Activated CD4-positive, CD25-positive, alpha-beta regulatory T cell (primary cell): ENCODE measurements around the gene SLC16A3.

Experiments
- DNase-seq, 4 experiments: peaks; one replicate each; lab custom pipeline; 2025; lab: John Stamatoyannopoulos, UW

SLC16A3 gene

DNA sequence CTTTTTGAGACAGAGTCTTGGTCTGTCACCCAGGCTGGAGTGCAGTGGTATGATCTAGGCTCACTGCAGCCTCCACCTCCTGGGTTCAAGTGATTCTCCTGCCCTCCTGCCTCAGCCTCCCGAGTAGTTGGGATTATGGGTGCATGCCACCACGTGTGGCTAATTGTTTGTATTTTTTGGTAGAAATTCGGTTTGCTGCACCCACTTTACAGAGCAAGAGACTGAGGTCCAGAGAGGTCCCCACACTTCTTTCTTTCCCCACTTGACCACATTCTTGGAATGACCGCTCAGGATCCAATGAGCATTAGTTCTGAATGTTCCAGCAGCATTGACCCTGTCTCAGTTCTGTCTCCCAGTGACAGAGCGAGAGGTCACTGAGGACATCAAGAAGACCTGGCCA, 5.3 kb upstream of the SLC16A3 start:
- DNase-seq: no peak

DNA sequence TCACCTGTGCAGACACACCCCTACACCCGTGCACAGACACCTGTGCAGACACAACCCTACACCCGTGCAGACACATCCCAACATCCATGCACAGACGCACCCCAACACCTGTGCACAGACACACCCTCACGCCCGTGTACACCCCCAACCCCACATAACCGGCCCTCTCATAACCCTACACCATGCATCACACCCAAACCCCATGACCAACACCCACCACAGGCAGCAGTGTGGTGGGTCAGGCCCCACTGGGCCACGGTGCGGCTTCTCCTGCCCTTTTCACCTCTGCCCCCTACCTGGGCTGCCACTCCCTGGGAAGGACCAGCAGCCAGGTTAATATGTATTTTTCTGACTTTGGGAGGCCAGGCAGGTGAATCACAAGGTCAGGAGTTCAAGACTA, 4.2 kb upstream of the SLC16A3 start:
- DNase-seq: no peak

DNA sequence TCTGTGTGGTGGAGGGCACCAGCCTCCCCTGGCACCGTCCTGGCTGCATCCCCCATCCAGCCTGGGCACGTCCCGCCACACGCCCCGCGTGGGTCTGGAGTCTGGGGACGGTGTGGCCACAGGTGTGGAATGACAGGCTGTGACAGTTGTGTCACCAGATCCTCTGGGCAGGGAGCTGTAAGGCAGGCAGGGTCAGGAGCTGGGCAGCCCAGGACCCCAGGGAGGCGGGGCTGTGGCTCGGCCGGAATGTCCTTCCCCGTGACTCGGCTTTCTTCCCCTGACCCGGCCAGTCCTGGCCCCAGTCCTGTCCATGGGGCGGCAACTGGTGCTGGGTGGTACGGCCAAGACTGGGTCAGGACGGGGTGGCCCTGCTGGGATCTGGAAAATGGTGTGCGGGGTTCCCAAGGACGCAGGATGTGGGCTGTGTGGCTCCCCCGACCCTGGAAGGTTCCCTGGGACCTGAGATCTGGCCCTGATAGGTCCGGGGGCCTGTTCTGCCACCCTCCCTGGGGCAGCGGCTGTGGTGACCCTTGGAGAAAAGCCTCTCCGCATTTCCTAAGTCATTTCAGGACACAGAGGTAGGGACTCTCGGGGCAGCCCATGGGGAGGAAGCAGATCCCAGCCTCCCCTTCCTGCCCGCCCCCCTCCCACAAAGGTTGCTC, 3.3 kb upstream of the SLC16A3 start:
- no peak for DNase-seq

DNA sequence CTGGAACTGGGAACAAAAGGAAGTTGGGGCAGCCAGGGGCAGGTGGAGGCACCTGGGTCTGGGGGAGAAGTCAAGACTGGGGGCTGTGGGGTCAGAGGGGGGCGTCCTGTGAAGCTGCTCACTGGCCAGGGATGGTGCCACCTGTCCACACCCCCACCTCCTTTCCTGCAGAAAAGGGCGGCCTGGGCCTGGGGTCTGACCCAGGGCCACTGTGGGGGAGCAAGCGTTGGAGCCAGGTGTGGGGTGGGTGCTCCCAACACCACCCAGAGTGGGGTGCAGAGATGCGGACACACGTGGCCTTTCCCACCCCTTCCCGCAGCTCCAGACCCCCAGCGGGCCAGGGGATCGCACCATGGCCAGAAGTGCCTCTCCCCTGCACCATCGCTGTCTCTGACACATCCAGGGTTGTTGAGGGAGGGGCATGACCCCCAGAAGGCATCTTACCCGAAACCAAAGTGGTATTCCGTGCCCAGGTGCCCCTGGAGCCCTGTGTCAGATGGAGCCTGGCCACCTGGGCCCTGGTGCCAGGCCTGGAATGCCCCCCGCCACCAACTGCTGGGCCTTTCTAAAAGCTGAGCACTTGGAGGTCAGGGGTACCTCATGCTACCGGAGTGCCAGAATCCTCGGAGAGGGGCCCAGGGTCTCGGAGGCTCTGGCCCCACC, 2.6 kb upstream of the SLC16A3 start:
- no peak for DNase-seq

DNA sequence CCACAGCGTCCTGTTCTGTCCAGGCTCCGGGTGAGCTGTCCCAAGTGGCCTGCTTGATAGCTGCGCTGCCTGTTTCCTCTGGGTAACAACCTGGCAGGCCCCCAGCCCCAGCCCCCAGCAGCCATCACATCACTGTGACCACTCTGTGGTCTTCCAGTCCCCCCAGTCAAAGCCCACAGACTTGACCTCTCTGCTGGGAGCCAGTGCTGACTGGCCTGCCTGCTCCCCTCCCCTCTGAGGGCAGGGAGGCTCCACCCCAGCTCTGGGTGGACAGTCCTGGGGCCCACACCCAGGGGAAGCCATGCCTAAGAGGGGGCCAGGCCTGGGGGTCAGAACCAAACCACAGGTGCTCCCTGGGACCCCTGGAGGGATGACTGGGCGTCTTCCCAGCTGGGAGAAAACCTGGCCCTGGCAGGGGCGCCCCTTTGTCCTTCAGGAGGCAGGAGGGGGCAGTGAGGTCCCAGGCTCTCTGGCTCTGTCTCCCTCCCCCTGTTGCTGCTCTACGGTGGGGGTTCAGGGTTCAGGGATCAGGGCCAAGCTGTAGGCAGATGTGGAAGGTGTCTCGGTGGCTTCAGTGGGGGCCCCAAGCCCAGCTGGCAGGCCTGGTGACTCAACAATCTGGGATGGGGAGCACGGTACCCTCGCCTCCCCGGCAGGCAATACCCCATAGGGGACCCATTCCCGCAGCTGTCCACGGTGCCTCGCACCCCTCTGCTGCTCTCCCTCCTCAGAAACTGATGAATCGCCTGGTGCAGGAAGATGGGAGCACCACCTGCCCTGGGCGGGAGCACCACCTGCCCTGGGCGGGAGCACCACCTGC, 1.8 kb upstream of the SLC16A3 start:
- no peak for DNase-seq

DNA sequence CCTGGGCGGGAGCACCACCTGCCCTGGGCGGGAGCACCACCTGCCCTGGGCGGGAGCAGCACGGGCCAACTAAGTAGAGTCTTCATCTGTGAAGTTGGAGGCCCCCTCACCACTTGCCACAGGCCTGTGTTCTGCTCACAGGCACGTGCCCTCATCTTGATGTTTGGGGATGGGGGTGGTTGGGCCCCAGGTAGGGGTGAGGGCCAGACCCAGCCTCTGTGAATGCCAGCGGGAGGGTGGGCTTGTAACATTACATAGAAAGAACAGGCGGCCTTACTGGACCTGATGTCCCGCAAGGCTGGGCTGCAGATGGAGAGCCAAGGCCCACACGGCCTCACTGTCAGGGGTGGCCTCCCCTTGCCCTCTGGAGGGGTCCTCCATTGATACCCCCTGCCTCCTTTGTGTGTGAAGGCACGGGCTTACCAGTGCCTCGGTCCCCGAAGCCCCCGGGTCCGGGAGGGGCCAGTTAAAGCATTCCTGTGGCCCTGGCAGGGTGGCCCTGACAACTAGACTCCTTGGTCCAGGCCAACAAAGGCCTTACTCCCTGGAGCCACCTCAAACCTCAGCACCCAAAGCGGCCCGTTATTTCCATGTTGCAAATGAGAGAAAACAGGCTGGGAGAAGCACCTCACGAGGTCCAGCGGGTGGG, 1.1 kb upstream of the SLC16A3 start:
- DNase-seq: no peak

DNA sequence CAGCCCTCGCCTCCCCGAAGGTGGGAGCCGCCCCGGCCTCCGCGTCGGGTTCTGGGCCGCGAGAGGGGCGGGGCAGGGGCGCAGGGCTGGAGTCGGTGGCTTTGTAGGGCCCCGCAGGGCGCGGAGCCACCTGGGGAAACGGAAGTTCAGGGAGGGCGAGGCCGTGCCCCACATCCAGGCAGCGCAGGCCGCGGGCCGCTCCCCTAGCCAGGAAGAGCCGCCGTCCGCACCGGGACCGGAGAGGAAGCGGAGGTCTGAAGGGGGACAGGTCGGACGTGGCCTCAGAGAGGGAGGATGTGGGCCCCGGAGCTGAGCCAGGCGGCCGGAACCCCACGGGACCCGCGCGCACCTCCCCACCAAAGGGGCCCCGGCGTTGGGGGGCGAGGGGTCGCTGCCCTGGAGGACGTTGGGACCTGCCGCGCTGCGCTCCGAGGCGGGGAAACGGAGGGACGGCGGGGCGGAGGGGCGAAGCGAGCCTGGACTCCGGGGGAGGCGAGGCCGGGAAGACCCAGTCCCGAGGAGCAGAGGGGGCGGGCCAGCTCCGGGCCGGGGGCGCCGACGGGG, 482 bp upstream of the SLC16A3 start:
- DNase-seq: peak in 3 of 4 experiments; percentile 28 to 43 (median 34)

DNA sequence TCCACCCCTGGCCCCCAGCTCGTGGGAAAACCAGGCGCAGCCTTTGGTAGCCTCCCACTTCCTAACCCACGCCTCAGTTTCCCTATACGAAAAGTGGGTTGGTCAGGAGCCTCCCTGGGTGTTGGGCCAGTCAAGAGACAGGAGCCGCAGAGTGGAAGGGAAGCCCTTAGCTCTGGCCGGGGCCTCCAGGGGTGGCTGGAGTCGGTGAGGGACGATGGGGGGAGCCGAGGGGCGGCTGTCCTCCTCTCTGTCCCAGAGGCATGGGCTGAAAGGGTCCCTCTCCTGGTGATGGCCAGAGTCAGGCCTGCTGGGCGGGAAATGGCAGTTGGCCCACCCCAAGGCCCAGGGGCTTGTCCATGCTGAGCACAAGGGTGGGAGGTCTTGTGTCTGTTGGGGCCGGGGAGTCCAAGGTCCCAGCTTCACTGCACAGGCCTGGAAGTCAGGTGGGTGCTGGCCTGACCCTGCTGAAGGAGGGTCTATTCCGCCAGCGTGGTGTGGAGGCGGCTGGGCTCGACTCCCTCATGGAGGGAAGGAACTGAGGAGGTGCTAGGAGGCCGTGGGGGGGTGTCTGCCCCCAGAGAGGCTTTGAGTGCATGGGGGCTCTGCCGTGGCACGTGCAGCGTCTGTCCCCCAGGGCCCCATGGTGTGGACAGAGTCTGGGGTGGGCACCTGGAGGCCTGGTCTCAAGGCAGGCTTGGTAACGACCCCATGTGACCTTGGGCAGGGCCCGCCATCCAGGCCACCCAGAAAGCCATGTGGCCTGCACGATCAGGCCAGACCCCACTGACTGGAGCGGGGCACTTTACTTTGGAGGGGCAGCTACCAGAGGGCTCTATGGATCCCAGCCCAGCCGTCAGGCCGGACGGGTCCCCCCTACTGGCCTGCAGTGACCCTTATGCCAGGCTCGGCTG, 1.1 kb downstream of the SLC16A3 start:
- no peak for DNase-seq

DNA sequence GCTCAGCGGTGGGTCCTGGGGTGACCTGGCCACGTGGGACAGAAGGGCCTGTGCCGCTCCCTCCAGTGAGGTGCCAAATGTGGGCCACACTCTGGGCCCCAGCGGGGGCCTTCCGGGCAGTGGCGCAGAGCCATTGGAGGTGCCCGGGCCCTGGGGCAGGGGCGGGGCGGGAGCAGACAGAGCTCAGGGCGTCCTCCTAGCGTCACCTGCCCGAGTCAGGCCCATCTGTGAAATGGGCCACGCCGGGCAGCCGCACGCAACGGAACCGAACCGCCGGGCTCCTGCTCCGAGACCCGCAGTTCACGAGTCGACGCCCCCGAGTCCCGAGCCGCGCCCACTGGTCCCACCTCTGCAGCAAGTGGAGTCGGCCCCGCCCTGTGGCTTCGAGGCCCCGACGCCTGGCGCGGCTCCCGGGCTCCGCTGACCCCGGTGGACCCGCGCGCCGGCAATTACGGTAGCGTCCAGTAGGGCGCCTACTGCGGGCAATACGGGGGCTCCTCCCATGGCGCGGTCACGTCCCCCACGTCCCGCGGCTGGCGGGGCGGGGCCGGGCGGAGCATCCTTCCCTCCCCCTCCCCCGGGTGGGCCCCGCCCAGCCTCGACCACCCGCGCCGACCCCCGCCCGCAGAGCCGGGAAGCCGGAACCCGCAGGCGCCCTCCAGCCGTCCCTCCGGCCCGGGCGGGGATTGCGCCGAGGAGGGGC, 1.9 kb downstream of the SLC16A3 start:
- DNase-seq: peak in 1 of 4 experiments; percentile 33

DNA sequence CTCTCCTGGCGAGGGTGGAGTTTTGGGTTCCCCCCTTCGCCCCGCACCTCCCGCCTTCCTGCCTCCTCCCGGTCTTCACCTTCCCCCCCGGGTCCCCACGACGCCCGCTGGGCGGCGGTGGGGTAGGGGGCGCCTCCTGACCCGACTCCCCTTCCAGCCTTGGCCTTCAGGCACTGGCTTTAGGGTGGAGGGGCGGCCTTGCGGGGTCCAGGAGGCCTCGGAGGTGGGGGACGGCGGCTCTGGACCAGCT, 2.4 kb downstream of the SLC16A3 start:
- DNase-seq: no peak

DNA sequence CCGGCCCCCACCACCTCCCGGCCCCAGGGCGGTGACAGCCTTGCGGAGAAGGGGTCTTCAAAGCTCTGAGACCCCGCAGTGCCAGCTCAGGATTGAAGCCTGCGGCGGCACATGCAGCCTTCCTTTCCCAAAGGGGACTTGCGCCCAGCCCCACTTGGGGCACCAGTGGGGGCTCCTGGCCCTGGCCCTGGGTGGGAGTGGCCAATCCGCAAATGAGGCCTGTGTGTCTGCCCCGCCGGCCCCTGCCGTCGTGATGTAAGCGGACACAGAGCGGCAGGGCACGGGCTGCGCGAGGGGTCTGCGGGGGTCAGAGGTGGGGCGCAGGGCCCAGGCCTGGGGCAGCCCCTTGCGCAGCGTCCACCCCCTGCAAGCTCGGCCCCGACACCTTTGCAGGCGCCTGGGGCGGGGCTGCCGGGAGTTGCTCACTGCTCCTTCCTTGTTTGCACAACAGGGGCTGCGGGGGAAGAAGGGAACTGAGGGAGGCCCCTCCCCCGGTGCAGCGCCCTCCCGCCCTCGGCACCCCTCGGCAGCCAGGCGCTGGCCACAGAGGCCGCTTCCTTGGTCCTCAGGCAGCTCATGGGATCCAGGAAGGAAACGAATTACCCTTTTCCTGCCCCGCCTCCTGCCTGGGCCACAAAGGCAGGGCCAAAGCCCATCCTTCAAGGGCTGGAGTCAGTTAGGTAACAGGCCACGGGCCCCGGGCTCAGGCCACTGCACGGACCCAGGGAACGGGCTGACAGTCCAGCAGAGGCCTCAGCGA, 2.9 kb downstream of the SLC16A3 start:
- no peak for DNase-seq

DNA sequence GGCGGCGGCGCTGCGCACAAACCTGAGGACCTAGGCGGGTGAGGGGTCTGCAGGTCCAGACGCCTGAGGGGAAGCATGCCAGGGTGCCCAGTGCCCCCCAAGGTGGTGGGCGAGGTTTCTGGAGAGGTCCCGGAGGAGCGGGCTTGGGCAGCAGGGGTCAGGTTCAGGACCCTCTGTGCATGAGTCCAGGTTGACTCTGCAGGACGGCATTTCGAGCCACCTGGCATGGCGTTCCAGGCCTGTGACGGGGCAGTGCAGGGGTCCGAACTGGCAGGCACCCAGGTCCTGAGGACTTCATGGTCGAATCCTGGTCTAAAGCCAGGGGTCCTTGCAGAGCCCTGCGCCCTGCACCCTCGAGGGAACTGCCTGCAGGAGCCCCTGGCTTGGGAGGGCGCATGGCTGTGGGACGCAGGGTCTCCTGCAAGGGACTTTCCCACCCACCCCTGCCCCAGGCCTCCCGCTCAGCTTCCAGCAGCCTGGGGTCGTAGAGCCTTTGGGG, 3.5 kb downstream of the SLC16A3 start:
- no peak for DNase-seq

DNA sequence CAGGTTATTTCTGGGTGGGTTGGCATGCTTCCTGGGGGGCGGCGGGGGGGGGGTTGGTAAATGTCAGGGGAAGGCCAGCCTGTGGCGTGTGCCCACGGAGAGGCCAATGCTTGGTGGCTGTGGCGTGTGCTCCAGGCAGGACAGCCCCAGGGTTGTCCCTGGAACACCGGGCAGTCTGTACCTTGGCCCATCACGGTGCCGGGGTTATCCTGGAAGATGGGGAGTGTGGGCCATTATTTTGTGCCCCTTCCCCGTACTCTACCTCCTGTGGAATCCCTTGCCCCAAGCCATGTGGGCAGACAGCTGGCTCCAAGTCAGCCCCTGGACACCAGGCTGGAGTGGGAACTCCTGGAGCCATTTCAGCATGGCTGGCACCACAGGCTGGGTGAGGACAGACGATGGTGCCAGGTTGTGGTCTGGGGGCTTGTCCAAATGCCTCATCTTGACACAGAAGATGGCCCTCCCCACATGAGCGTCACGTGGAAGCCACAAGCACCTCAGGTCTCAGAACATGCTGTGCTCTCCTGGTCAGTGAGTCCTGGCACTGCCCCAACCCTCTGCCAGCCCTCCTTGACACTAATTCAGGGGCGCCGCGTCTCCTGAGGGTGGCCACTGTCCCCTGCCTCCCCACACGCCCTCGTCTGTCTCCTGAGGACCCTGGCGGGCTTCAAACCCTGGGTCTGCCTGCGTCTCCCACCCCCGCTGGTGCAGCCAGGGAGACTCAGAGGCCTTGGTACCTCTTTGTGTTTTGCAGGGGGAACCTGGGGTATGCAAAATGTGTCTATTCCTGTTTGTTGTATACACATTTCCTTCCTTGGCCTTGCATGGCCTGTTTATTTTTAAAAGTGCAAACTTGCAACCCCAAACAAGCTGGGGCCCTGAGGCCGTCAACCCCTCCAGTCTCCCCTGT, 4.3 kb downstream of the SLC16A3 start:
- no peak for DNase-seq

DNA sequence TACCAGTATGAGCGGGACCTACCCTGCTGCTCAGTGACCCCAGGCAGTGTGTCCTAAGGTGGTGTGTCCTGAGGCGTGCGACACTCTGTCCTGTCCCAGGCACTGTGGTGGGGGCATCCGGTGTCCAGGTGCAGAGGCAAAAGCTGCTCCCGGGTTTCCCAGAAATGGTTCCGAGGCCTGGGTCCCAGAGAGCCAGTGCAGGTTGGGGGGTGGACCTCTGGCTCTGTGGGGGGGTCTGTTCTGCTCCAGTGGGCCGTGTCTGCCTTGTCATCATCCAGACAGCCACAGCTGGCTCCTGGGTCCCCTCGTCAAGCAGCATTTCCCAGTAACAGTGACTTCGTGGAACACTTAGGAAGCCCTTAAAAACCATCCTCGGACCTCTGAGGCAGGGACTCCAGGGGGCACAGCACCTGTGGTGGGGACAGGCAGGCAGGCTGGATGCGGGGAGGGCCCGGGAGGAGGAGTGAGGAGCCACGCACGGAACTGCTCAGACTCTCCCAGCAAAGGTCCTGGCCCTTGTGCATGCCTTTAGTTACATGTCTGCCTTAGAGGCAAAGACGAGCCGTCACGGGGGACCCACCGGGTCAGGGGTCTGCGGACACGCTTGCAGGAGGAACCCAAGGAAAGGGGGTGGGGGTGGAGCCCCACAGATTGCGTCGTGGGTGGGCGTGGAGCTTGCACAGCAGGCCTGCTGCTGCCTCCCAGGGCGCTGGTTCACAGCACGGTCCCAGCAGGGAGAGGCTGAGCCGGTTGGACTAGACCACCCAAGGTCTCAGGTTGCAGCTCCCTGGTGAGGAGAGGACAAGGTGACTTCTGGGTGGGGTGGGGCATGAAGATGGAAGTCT, 5.6 kb downstream of the SLC16A3 start:
- no peak for DNase-seq

DNA sequence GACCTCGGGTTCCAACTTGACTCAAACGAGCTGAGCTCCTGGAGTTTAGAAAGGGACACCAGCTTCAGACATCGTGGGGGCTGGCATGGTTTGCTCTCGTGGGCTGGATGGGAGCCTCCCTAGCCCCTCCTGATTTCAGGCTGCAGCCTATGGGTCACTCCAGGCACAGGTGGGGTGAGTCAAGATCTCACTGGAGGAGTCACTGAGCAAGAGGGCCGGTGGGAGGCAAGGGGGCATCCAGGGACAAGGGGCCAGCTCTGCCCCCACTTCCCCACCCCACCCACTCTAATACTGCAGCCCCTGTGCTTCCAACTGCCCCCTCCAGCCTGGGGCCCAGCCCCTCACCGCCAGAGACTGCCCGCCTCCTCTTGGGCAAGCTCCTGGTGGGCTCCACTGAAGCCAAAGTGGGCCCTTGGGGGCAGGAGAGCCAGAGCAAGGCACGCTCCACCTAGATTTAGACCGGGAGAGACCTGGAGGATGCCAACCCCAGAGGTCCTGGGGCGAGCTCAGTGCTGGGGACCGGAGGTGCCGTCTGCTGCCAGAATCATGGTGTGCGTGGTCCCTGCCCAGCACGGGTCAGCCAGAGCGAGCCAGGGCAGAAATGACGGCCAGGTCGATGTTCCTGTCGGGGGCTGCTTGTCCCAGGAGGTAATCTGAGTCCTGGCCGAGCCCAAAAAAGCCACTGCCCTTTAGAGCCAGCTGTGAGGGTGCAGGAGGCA, 6.4 kb downstream of the SLC16A3 start:
- DNase-seq: no peak

DNA sequence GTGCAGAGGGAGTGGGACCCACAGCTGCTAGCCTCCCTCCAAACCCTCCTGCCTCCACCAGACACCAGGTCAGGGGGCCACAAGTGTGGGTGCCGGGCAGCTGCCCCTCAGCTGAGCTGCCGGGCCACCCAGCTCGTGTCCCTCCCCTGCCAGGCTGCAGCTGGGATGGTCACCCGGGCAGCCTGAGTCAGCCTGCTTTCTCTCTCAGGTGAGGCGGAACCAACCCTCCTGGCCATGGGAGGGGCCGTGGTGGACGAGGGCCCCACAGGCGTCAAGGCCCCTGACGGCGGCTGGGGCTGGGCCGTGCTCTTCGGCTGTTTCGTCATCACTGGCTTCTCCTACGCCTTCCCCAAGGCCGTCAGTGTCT, 6.9 kb downstream of the SLC16A3 start:
- DNase-seq: no peak
